Measurements from ENCODE around the gene SIPA1L3.

SIPA1L3 gene

DNA sequence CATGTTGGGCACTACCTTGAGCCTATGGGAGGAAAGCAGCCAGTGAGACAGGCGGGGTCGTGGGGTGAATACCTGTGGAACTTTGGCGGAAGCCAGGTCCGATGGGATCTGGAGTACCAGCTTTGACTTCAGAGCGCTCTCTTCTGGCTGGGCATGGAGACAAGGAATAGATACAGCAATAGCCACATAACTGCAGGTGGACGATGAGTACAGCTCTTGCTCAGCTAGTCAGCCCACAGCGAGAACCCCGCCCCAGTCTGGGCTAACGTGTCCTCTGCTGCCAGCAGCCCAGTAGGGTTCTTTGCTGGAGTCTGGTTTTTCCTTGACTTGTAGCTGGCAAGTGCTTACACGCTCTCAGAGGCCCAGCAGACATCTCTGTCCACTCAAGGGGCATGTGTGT, 83.4 kb downstream of the SIPA1L3 start:
- peaks cover 0 to 3% of the 10 kb centered on the region in 2 experiments; a peak in 2 of 3 replicates for H3K36me3 ChIP-seq (ENCODE audit: control insufficient read depth in 2 of 2, insufficient read depth in 1 of 2, low read length in 2 of 2)
- no peak for TF ChIP-seq ZBTB17 (tag by site-specific recombination; IDR thresholded peaks at IDR 0.05)
- peak; percentile 60; the same call in 1 of the 2 replicates for TF ChIP-seq ZIC2 (tag by site-specific recombination; IDR thresholded peaks at IDR 0.05)
- TF ChIP-seq ZNF792 (tag by site-specific recombination; IDR thresholded peaks at IDR 0.05), result no peak
- H3K9me3 ChIP-seq (ENCODE audit: control insufficient read depth, insufficient read depth, low read depth, low read length), result peaks cover 4% of the 10 kb centered on the region
- POLR2A ChIA-PET, result no interaction called here
- no peak overlapping the region for H3K4me3 ChIP-seq (ENCODE audit: low read depth, low read length)
- H3K27ac ChIP-seq (ENCODE audit: extremely low read depth, low read depth, low read length), result no peak overlapping the region
- CTCF ChIA-PET, result interaction anchor here (0.6 to 1.9 kb wide), 5 partner anchors 13 to 152 kb away, joined by 3 to 7 read pairs (median 4); no protein-coding TSS in a partner anchor
- H3K4me1 ChIP-seq (ENCODE audit: control insufficient read depth, insufficient read depth, low read length), result peaks cover 5% of the 10 kb centered on the region

DNA sequence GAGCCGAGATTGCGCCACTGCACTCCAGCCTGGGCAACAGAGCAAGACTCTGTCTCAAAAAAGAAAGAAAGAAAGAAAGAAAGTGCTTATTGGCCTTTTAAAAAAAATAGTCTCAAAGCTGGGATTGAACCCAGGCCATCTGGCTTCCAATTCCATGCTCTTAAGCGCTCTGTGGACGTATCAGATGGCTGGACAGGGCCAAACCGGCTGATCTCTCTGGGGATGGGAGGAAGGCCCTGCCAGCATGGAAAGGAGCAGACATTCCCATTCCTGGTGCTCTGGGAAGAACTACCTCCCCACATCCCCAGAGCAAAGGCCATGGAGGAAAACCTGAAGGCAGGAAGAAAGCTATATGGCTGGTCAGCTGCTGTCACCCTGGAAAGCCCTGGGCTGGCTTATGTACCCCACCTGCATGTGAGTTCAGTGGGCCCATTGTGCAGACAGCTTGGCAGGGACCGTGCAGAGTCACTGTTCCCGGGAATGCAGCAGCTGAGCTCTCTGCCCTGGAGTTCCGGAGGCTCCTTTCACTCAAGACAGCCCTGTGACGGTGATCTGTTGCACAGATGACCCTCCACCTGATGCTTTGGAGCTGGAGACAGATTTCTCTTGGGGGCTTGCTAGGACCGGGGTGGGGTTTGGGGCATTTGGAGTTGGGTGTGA, 84.3 kb downstream of the SIPA1L3 start:
- ChIA-PET CTCF (interaction anchor here (1.1 to 1.9 kb wide), 3 partner anchors 13 to 92 kb away, joined by 6 to 9 read pairs (median 7); no protein-coding TSS in a partner anchor), POLR2A (interaction anchor here (0.8 to 1.1 kb wide), 2 partner anchors 13 to 85 kb away, joined by 3 read pairs; partner anchors contain the start of genes SIPA1L3 and WDR87)
- H3K27ac ChIP-seq (ENCODE audit: extremely low read depth, low read depth, low read length), result no peak overlapping the region

DNA sequence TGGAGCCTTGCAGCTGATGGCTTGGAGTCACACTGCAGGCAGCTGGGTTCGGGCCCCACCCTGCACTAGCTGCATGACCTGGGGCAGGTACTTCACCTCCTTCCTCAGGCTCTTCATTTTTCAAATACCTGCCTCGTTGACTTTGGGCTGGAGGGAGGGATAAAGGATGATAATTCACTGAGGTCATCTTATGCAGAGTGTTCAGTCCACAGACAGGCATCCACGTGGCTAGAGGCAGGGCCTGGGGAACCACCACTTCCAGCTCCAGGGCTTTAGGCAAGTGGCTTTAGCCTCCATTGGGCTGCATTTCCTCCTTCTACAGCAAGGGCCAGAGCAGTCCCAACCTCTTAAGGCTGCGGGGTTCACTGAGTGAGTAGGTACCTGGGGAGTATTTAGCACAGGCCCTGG, 84.8 kb downstream of the SIPA1L3 start:
- Histone ChIP-seq H3K36me3 (ENCODE audit: control insufficient read depth in 2 of 2, insufficient read depth in 1 of 2, low read length in 2 of 2) (peaks cover 0 to 3% of the 10 kb centered on the region in 2 experiments; a peak in 2 of 3 replicates), H3K27ac (ENCODE audit: extremely low read depth, low read depth, low read length) (no peak overlapping the region), H3K4me1 (ENCODE audit: control insufficient read depth, insufficient read depth, low read length) (peaks cover 5% of the 10 kb centered on the region), H3K4me3 (ENCODE audit: low read depth, low read length) (no peak overlapping the region), H3K9me3 (ENCODE audit: control insufficient read depth, insufficient read depth, low read depth, low read length) (peaks cover 4% of the 10 kb centered on the region)
- POLR2A ChIA-PET, result interaction anchor here (0.5 to 1.1 kb wide), 3 partner anchors 13 to 92 kb away, joined by 3 read pairs; partner anchors contain the start of genes SIPA1L3 and WDR87
- TF ChIP-seq ZNF626 (tag by site-specific recombination; IDR thresholded peaks at IDR 0.05) (no peak), ZBTB21 (tag by site-specific recombination; IDR thresholded peaks at IDR 0.05) (no peak), ZNF677 (tag by site-specific recombination; IDR thresholded peaks at IDR 0.05) (no peak), ZNF510 (tag by site-specific recombination; IDR thresholded peaks at IDR 0.05; ENCODE audit: insufficient replicate concordance) (no peak), GLI4 (tag by site-specific recombination; IDR thresholded peaks at IDR 0.05) (no peak), ZNF707 (tag by site-specific recombination; IDR thresholded peaks at IDR 0.05) (no peak), ZNF24 (tag by site-specific recombination; IDR thresholded peaks at IDR 0.05) (no peak), ZNF416 (tag by site-specific recombination; IDR thresholded peaks at IDR 0.05) (no peak), ZNF23 (tag by site-specific recombination; IDR thresholded peaks at IDR 0.05; ENCODE audit: borderline replicate concordance) (no peak), ZNF629 (tag by site-specific recombination; IDR thresholded peaks at IDR 0.05) (no peak)
- TF ChIP-seq, protein P1, sequence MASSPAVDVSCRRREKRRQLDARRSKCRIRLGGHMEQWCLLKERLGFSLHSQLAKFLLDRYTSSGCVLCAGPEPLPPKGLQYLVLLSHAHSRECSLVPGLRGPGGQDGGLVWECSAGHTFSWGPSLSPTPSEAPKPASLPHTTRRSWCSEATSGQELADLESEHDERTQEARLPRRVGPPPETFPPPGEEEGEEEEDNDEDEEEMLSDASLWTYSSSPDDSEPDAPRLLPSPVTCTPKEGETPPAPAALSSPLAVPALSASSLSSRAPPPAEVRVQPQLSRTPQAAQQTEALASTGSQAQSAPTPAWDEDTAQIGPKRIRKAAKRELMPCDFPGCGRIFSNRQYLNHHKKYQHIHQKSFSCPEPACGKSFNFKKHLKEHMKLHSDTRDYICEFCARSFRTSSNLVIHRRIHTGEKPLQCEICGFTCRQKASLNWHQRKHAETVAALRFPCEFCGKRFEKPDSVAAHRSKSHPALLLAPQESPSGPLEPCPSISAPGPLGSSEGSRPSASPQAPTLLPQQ (tag by site-specific recombination; IDR thresholded peaks at IDR 0.05), result no peak
- TF ChIP-seq, protein P2, sequence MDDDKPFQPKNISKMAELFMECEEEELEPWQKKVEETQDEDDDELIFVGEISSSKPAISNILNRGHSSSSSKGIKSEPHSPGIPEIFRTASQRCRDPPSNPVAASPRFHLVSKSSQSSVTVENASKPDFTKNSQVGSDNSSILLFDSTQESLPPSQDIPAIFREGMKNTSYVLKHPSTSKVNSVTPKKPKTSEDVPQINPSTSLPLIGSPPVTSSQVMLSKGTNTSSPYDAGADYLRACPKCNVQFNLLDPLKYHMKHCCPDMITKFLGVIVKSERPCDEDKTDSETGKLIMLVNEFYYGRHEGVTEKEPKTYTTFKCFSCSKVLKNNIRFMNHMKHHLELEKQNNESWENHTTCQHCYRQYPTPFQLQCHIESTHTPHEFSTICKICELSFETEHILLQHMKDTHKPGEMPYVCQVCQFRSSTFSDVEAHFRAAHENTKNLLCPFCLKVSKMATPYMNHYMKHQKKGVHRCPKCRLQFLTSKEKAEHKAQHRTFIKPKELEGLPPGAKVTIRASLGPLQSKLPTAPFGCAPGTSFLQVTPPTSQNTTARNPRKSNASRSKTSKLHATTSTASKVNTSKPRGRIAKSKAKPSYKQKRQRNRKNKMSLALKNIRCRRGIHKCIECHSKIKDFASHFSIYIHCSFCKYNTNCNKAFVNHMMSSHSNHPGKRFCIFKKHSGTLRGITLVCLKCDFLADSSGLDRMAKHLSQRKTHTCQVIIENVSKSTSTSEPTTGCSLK (tag by site-specific recombination; IDR thresholded peaks at IDR 0.05), result no peak
- CTCF ChIA-PET, result interaction anchor here (1.1 to 1.9 kb wide), 3 partner anchors 89 to 93 kb away, joined by 4 to 9 read pairs (median 7); no protein-coding TSS in a partner anchor

More for the DNA sequence above, 84.3 kb downstream of the SIPA1L3 start:
- Histone ChIP-seq H3K4me3 (ENCODE audit: low read depth, low read length) (no peak overlapping the region), H3K4me1 (ENCODE audit: control insufficient read depth, insufficient read depth, low read length) (peaks cover 5% of the 10 kb centered on the region), H3K9me3 (ENCODE audit: control insufficient read depth, insufficient read depth, low read depth, low read length) (peaks cover 4% of the 10 kb centered on the region), H3K36me3 (ENCODE audit: control insufficient read depth in 2 of 2, insufficient read depth in 1 of 2, low read length in 2 of 2) (peaks cover 0 to 3% of the 10 kb centered on the region in 2 experiments; a peak in 2 of 3 replicates)
- TF ChIP-seq ZNF121 (tag by site-specific recombination; IDR thresholded peaks at IDR 0.05) (0 out of 2 replicates have a peak, but pooled peaks have one; percentile 77), ZNF560 (tag by site-specific recombination; IDR thresholded peaks at IDR 0.05; ENCODE audit: borderline replicate concordance) (no peak), SCRT2 (tag by site-specific recombination; IDR thresholded peaks at IDR 0.05) (peak; percentile 72)
- TF ChIP-seq, protein P3, sequence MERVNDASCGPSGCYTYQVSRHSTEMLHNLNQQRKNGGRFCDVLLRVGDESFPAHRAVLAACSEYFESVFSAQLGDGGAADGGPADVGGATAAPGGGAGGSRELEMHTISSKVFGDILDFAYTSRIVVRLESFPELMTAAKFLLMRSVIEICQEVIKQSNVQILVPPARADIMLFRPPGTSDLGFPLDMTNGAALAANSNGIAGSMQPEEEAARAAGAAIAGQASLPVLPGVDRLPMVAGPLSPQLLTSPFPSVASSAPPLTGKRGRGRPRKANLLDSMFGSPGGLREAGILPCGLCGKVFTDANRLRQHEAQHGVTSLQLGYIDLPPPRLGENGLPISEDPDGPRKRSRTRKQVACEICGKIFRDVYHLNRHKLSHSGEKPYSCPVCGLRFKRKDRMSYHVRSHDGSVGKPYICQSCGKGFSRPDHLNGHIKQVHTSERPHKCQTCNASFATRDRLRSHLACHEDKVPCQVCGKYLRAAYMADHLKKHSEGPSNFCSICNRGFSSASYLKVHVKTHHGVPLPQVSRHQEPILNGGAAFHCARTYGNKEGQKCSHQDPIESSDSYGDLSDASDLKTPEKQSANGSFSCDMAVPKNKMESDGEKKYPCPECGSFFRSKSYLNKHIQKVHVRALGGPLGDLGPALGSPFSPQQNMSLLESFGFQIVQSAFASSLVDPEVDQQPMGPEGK (tag by site-specific recombination; IDR thresholded peaks at IDR 0.05), result no peak
- TF ChIP-seq, protein P4, sequence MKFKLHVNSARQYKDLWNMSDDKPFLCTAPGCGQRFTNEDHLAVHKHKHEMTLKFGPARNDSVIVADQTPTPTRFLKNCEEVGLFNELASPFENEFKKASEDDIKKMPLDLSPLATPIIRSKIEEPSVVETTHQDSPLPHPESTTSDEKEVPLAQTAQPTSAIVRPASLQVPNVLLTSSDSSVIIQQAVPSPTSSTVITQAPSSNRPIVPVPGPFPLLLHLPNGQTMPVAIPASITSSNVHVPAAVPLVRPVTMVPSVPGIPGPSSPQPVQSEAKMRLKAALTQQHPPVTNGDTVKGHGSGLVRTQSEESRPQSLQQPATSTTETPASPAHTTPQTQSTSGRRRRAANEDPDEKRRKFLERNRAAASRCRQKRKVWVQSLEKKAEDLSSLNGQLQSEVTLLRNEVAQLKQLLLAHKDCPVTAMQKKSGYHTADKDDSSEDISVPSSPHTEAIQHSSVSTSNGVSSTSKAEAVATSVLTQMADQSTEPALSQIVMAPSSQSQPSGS (tag by site-specific recombination; IDR thresholded peaks at IDR 0.05; ENCODE audit: low read depth), result no peak
